GM23338 (cell line): ENCODE results near the gene OR6J1. TPM values are rescaled to one million over a fixed set of nuclear protein-coding genes. Genes with fewer than 3 reads are reported as not detected.

Experiments
- ATAC-seq: fragments of 200-7000 bp; cut with Tn5 transposase; 3 replicates; pipeline ENCODE4 v1.9.1; 2020
- DNase-seq: peaks from one replicate; pipeline ENCODE4 v3.0.0-alpha.2; 2015; ENCODE audit warnings: low spot score
- H2AFZ ChIP-seq: fragments of 200-600 bp; sonication (generic); 2 replicates; pipeline ENCODE4 v1.8.0; 2016; ENCODE audit warnings: antibody characterized with exemption, mild to moderate bottlenecking, moderate library complexity
- H3F3A ChIP-seq: fragments of 200-600 bp; sonication (generic); replicated peaks from 2 replicates; pipeline ENCODE4 v1.8.0; 2017; ENCODE audit warnings: antibody characterized with exemption, mixed run types, low read depth
- H3K27ac ChIP-seq: fragments of 200-600 bp; sonication (generic); 2 replicates; pipeline ENCODE4 v1.6.1; 2016; ENCODE audit warnings: low read depth
- H3K27me3 ChIP-seq: fragments of 200-600 bp; sonication (generic); 2 replicates; pipeline ENCODE4 v1.8.0; 2016; ENCODE audit warnings: mild to moderate bottlenecking, mixed run types, moderate library complexity; ENCODE audit not compliant: insufficient read depth
- H3K36me3 ChIP-seq: fragments of 200-600 bp; sonication (generic); 2 replicates; pipeline ENCODE4 v1.8.0; 2016; ENCODE audit warnings: mild to moderate bottlenecking; ENCODE audit not compliant: insufficient read depth
- H3K4me1 ChIP-seq: fragments of 200-600 bp; sonication (generic); 2 replicates; pipeline ENCODE4 v1.8.0; 2016; ENCODE audit warnings: mild to moderate bottlenecking, moderate library complexity; ENCODE audit not compliant: insufficient read depth
- H3K4me2 ChIP-seq: fragments of 200-600 bp; sonication (generic); 2 replicates; pipeline ENCODE4 v1.7.1; 2017; ENCODE audit warnings: mixed run types
- H3K4me3 ChIP-seq: fragments of 200-600 bp; sonication (generic); 2 replicates; pipeline ENCODE4 v1.6.1; 2016; ENCODE audit warnings: mixed run types
- H3K79me2 ChIP-seq: fragments of 200-600 bp; sonication (generic); replicated peaks from 2 replicates; pipeline ENCODE4 v1.8.0; 2017; ENCODE audit warnings: mild to moderate bottlenecking; ENCODE audit not compliant: insufficient read depth
- H3K9me2 ChIP-seq: fragments of 200-600 bp; sonication (generic); 2 replicates; pipeline ENCODE4 v1.8.0; 2017; ENCODE audit not compliant: insufficient read depth
- H4K20me1 ChIP-seq: fragments of 200-600 bp; sonication (generic); replicated peaks from 2 replicates; pipeline ENCODE4 v1.8.0; 2017; ENCODE audit warnings: mild to moderate bottlenecking; ENCODE audit not compliant: insufficient read depth
- H3K27ac Mint-ChIP-seq: 2 replicates; pipeline ENCODE4 v1.8.0; 2020; ENCODE audit warnings: inconsistent platforms, mild to moderate bottlenecking, moderate library complexity, mixed read lengths
- H3K27me3 Mint-ChIP-seq: 3 replicates; pipeline ENCODE4 v1.8.0; 2022; ENCODE audit warnings: low read depth, mild to moderate bottlenecking, moderate library complexity, mixed read lengths, inconsistent platforms; ENCODE audit not compliant: insufficient read depth, poor library complexity
- H3K36me3 Mint-ChIP-seq: 3 replicates; pipeline ENCODE4 v1.8.0; 2021; ENCODE audit warnings: low read depth, mild to moderate bottlenecking, inconsistent platforms, moderate library complexity, mixed read lengths
- H3K4me1 Mint-ChIP-seq: 3 replicates; pipeline ENCODE4 v1.8.0; 2020; ENCODE audit warnings: mild to moderate bottlenecking, inconsistent platforms, mixed read lengths
- H3K4me3 Mint-ChIP-seq: 3 replicates; pipeline ENCODE4 v1.8.0; 2021; ENCODE audit warnings: moderate library complexity, mild to moderate bottlenecking, inconsistent platforms, mixed read lengths
- H3K9me3 Mint-ChIP-seq: 3 replicates; pipeline ENCODE4 v1.8.0; 2020; ENCODE audit warnings: moderate library complexity, mild to moderate bottlenecking, inconsistent platforms, mixed read lengths
- EZH2phosphoT487 ChIP-seq: fragments of 200-600 bp; sonication (generic); IDR thresholded peaks from one replicate; pipeline ENCODE4 v1.8.1; 2018; ENCODE audit warnings: antibody characterized with exemption; ENCODE audit not compliant: unreplicated experiment
- JUNB ChIP-seq: IDR thresholded peaks from one replicate; pipeline ENCODE4 v1.6.1; 2016; ENCODE audit warnings: antibody characterized with exemption; ENCODE audit not compliant: unreplicated experiment
- NANOG ChIP-seq: IDR thresholded peaks from 2 replicates; pipeline ENCODE4 v1.6.1; 2016; ENCODE audit warnings: antibody characterized with exemption, borderline replicate concordance
- POLR2AphosphoS5 ChIP-seq: IDR thresholded peaks from 2 replicates; pipeline ENCODE4 v1.6.1; 2016; ENCODE audit warnings: antibody characterized with exemption, low read depth
- REST ChIP-seq: IDR thresholded peaks from one replicate; pipeline ENCODE4 v1.6.1; 2018; ENCODE audit warnings: antibody characterized with exemption; ENCODE audit not compliant: unreplicated experiment
- STAT1 ChIP-seq: IDR thresholded peaks from one replicate; pipeline ENCODE4 v1.6.1; 2016; ENCODE audit warnings: antibody characterized with exemption; ENCODE audit not compliant: unreplicated experiment
- ZNF114 ChIP-seq: fragments of 250-450 bp; sonication (Bioruptor Pico); IDR thresholded peaks from 2 replicates; pipeline ENCODE4 v1.5.0; 2020; ENCODE audit warnings: mild to moderate bottlenecking, moderate library complexity
- ZNF331 ChIP-seq: fragments of 250-450 bp; sonication (Bioruptor Pico); IDR thresholded peaks from 2 replicates; pipeline ENCODE4 v1.5.0; 2020; ENCODE audit warnings: low read depth, mild to moderate bottlenecking, moderate library complexity
- ZNF462 ChIP-seq: fragments of 250-450 bp; sonication (Bioruptor Pico); IDR thresholded peaks from 2 replicates; pipeline ENCODE4 v1.5.0; 2020; ENCODE audit warnings: mild to moderate bottlenecking, moderate library complexity
- polyA plus RNA-seq: library from polyadenylated mRNA; unstranded; fragments of >200 nt; fragmentation: Nextera tagmentation; extraction: Ambion mirVana; gene quantifications from 2 replicates; pipeline ENCODE4 v1.2.1, GENCODE V29; 2016
- total RNA-seq: library from RNA; depleted of rRNA; stranded (reverse); fragments of >200 nt; shearing (Covaris generic); gene quantifications from 2 replicates; pipeline ENCODE4 v1.2.3, GENCODE V29; 2014

Gene OR6J1
- total and polyA plus RNA-seq, 2 experiments from 2014 or later: not detected

GRCh38 chr14:22614240-22614799, 29.8 kb downstream of the OR6J1 start (continued):
- no peak for TF ChIP-seq REST
- no peak for TF ChIP-seq POLR2AphosphoS5

GRCh38 chr14:22613736-22614239, 30.4 kb downstream of the OR6J1 start:
- H2AFZ ChIP-seq: no peak overlapping the region
- H3K4me2 ChIP-seq: no peak overlapping the region
- H3K27me3 ChIP-seq: no peaks in the 10 kb centered on the region
- Mint-ChIP-seq H3K27ac (peak overlapping the region; percentile 77), H3K36me3 (peaks cover 29% of the 10 kb centered on the region), H3K27me3 (peaks cover 5% of the 10 kb centered on the region), H3K4me1 (peaks cover 13% of the 10 kb centered on the region), H3K9me3 (peaks cover 3% of the 10 kb centered on the region; the same call in 1 of the 3 replicates), H3K4me3 (no peak overlapping the region)
- H3K27ac ChIP-seq: peak overlapping the region; percentile 33
- H3K36me3 ChIP-seq: peaks cover 11% of the 10 kb centered on the region
- DNase-seq (no peak), ATAC-seq (peak; percentile 72)
- H4K20me1 ChIP-seq: no peaks in the 10 kb centered on the region
- H3F3A ChIP-seq: no peaks in the 10 kb centered on the region; the same call in 1 of the 2 replicates
- peaks cover 6% of the 10 kb centered on the region for H3K4me1 ChIP-seq
- TF ChIP-seq STAT1: no peak
- TF ChIP-seq JUNB: no peak
- TF ChIP-seq EZH2phosphoT487: no peak
- no peak for TF ChIP-seq NANOG
- TF ChIP-seq ZNF114 (CRISPR knock-in tag): no peak
- no peak for TF ChIP-seq POLR2AphosphoS5
- no peak for TF ChIP-seq ZNF331 (CRISPR knock-in tag)
- TF ChIP-seq ZNF462 (CRISPR knock-in tag): no peak
- no peak overlapping the region for H3K4me3 ChIP-seq
- no peaks in the 10 kb centered on the region for H3K79me2 ChIP-seq
- no peaks in the 10 kb centered on the region for H3K9me2 ChIP-seq
